ENCODE measurements around the gene STARD9. TPM values are rescaled to one million over a fixed set of nuclear protein-coding genes. Genes with fewer than 3 reads are reported as not detected.

The STARD9 gene
- total and polyA plus RNA-seq, 8 donors, result 9.4 to 22.6 (median 18.8) TPM

DNA sequence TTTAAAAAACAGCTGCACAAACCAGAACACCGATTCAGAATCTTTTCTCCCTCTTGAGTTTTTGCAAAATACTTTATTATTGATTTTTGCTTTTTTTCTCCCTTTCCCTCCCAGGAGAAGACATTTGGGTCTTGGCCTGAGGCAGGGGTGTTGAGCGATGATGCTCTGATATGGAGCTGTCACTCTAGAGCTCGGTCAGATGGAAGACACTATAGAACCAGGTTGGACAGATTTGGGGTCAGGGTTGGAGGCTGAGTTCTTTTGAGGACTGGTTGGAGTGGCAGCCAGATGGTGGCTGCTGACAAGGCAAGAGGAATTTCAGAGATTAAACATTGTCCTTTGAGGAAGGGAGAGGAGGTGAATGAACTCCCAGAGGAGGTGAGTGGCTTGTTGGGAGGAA is 144.7 kb downstream of the STARD9 start:
- TF ChIP-seq, protein P1, sequence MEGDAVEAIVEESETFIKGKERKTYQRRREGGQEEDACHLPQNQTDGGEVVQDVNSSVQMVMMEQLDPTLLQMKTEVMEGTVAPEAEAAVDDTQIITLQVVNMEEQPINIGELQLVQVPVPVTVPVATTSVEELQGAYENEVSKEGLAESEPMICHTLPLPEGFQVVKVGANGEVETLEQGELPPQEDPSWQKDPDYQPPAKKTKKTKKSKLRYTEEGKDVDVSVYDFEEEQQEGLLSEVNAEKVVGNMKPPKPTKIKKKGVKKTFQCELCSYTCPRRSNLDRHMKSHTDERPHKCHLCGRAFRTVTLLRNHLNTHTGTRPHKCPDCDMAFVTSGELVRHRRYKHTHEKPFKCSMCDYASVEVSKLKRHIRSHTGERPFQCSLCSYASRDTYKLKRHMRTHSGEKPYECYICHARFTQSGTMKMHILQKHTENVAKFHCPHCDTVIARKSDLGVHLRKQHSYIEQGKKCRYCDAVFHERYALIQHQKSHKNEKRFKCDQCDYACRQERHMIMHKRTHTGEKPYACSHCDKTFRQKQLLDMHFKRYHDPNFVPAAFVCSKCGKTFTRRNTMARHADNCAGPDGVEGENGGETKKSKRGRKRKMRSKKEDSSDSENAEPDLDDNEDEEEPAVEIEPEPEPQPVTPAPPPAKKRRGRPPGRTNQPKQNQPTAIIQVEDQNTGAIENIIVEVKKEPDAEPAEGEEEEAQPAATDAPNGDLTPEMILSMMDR (IDR thresholded peaks at IDR 0.05), result no peak
- ATAC-seq (no peak), DNase-seq (no peak)
- peaks cover 0 to 2% of the 10 kb centered on the region in 2 donors for H3K4me1 ChIP-seq
- no peak overlapping the region for H3K27ac ChIP-seq
- no peaks in the 10 kb centered on the region for H3K9me3 ChIP-seq
- no peak overlapping the region for H3K4me3 ChIP-seq
- no peaks in the 10 kb centered on the region for H3K27me3 ChIP-seq
- intact Hi-C loops (cut with DNase I), result no loop called here
- peaks cover 0 to 70% of the 10 kb centered on the region in 2 donors for H3K36me3 ChIP-seq

DNA sequence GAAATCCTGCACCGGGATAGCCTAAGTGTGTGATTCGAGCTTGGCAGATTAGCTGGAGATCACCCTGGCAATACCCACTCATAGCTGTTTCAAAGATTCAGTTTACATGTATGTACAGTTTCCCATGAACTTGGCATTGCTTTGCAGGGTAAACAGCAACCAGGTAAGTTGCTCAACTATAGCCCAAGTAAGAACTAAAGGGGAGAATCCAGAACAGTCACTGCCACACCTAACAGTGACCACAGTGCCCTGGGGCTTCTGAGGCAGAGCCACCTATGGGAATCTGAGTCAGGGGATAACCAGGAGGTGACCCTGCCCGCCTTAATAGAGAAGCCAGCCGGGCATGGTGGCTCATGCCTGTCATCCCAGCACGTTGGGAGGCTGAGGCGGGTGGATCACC is 145.6 kb downstream of the STARD9 start:
- no peak overlapping the region for H3K4me3 ChIP-seq
- no peak for ATAC-seq
- no peak for DNase-seq
- intact Hi-C loops (cut with DNase I), result no loop called here
- no peaks in the 10 kb centered on the region for H3K9me3 ChIP-seq
- no peak overlapping the region for H3K27ac ChIP-seq
- H3K4me1 ChIP-seq, result no peaks in the 10 kb centered on the region
- TF ChIP-seq, protein P1 (IDR thresholded peaks at IDR 0.05), result no peak
- H3K36me3 ChIP-seq, result peaks cover 0 to 80% of the 10 kb centered on the region in 2 donors
- no peaks in the 10 kb centered on the region for H3K27me3 ChIP-seq

DNA sequence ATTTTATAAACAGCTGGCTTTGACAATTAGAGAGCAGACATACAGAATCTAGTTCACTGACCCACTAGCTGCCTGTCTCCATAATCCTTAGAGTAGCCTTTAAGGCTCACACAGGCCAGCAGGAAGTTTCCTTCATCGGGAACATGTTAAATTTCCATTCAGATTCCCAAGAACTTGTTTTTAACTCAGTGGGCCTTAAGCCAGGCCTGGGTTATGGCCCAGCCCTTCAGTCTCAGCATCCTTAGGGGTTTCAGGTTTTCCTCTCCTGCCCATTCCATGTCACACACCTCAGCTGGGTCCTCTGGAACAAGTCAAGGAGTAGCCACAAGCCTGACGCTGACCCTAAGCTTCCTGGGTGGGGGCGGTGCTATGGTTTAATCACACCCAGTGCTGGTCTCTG is 146.5 kb downstream of the STARD9 start:
- peaks cover 0 to 89% of the 10 kb centered on the region in 2 donors for H3K36me3 ChIP-seq
- H3K27me3 ChIP-seq, result no peaks in the 10 kb centered on the region
- H3K27ac ChIP-seq, result no peak overlapping the region
- intact Hi-C loops (cut with DNase I), result no loop called here
- TF ChIP-seq, protein P1 (IDR thresholded peaks at IDR 0.05), result no peak
- ATAC-seq, result no peak
- H3K4me3 ChIP-seq, result no peak overlapping the region
- H3K4me1 ChIP-seq, result no peaks in the 10 kb centered on the region
- H3K9me3 ChIP-seq, result no peaks in the 10 kb centered on the region
- no peak for DNase-seq

DNA sequence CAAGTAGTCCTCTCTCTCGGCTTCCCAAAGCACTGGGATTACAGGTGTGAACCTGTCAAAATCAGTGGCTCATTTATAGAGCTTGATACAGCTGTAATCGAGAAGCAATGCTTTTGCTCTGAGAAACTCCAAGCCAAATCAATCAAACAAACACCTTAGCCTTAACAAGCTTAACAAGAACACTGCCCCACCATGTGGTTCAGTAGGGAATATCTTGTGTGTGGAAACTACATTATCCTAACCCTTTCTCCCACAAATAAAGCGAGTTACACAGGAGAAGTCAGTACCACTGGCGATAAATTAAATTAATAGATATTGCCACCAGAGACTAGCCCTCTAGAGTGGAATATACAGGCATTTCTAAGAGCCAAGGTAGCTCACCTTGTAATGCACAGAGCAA is 147.7 kb downstream of the STARD9 start:
- TF ChIP-seq, protein P1 (IDR thresholded peaks at IDR 0.05), result no peak
- H3K27me3 ChIP-seq, result no peaks in the 10 kb centered on the region
- H3K36me3 ChIP-seq, result peaks cover 0 to 97% of the 10 kb centered on the region in 2 donors
- peaks cover 0 to 3% of the 10 kb centered on the region in 2 donors for H3K4me1 ChIP-seq
- no peak for ATAC-seq
- no peak for DNase-seq
- intact Hi-C loops (cut with DNase I), result no loop called here
- H3K4me3 ChIP-seq, result no peak overlapping the region
- H3K27ac ChIP-seq, result no peak overlapping the region
- H3K9me3 ChIP-seq, result no peaks in the 10 kb centered on the region

DNA sequence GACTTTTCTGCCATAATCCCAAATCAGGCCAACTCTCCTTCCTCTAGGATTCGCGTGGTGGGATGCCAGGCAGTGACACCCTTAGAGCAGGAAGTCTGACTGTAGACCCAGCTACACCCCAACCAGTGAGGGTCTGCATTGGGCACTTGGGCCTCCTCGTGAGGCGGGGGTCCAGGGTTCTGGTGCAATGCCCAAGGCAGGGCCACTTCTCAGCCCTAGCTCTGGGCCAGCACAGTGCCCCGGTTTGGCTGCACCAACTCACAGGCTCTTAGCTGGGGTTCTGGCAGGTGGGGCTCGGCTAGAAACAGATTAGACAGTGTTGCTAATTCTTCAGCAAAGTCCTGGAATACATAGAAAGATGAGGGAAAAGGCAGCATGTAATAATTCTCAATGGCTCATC is 148.9 kb downstream of the STARD9 start:
- TF ChIP-seq, protein P1 (IDR thresholded peaks at IDR 0.05), result no peak
- Histone ChIP-seq H3K36me3 (peaks cover 0 to 97% of the 10 kb centered on the region in 2 donors), H3K27ac (no peak overlapping the region), H3K27me3 (no peaks in the 10 kb centered on the region), H3K4me1 (peaks cover 0 to 3% of the 10 kb centered on the region in 2 donors), H3K4me3 (no peak overlapping the region), H3K9me3 (no peaks in the 10 kb centered on the region)
- intact Hi-C loops (cut with DNase I), result no loop called here
- ATAC-seq (no peak), DNase-seq (no peak)

Data from left lung (tissue), 10 donors.